Ishikawa (cell line): ENCODE measurements around the gene TECTB.

Experiments
- MAX ChIP-seq: IDR thresholded peaks from 2 replicates; pipeline ENCODE4 v1.6.1; 2012
- TAF1 ChIP-seq: IDR thresholded peaks from 2 replicates; pipeline ENCODE4 v1.6.1; 2012; ENCODE audit warnings: low read depth, mild to moderate bottlenecking

GRCh38 chr10:112330162-112330561 lies 47.0 kb downstream of the TECTB start:
- TF ChIP-seq MAX (no peak), TAF1 (no peak)
